HCT116 (cell line): ENCODE data around the gene PTPRR. TPM values are rescaled to one million over a fixed set of nuclear protein-coding genes. Genes with fewer than 3 reads are reported as not detected.

Experiments
- ATAC-seq: fragments of 200-7000 bp; cut with Tn5 transposase; 2 replicates; pipeline ENCODE4 v1.9.1; 2020; ENCODE audit warnings: mild to moderate bottlenecking, moderate library complexity
- BruUV-seq: library from RNA; stranded (reverse); fragments of 400-500 nt; replicated peaks from 2 replicates; lab custom pipeline; 2021; lab: Mats Ljungman, UMichigan
- CTCF ChIA-PET: fragments of 300-600 bp; sonication (Branson Sonifier 250); formaldehyde crosslinking; loops from one replicate; lab custom pipeline; 2021; ENCODE audit warnings: antibody characterized with exemption; lab: Charles Lee
- POLR2A ChIA-PET: fragments of 300-600, 350-600 bp; sonication (Branson Sonifier 250); formaldehyde crosslinking; loops from one replicate; lab custom pipeline; 2021; ENCODE audit warnings: antibody characterized with exemption; lab: Charles Lee
- RAD21 ChIA-PET, 2 experiments: fragments of 300-600 bp; sonication (Branson Sonifier 250); formaldehyde crosslinking; loops; one replicate each; lab custom pipeline; 2023; ENCODE audit warnings: low total read pairs in 2 of 2; ENCODE audit not compliant: uncharacterized antibody in 2 of 2, unreplicated experiment in 2 of 2, low non-redundant PET in 1 of 2; lab: Charles Lee
- DNase-seq: peaks from one replicate; pipeline ENCODE4 v3.0.0-alpha.2; 2010; ENCODE audit warnings: low read depth, low spot score
- H2AFZ ChIP-seq: fragments of 200-600 bp; shearing (Covaris generic), sonication (generic); 2 replicates; pipeline ENCODE4 v1.6.1; 2017; ENCODE audit warnings: low read depth, mixed run types, mixed read lengths, antibody characterized with exemption, low read length; ENCODE audit not compliant: poor library complexity, severe bottlenecking
- H3K27ac ChIP-seq: 2 replicates; pipeline ENCODE4 v1.5.1; 2012; ENCODE audit warnings: low read depth, low read length
- H3K27me3 ChIP-seq: fragments of 200-600 bp; sonication (generic); 2 replicates; pipeline ENCODE4 v1.6.1; 2016; ENCODE audit warnings: mixed run types, low read length, mixed read lengths; ENCODE audit not compliant: insufficient read depth
- H3K36me3 ChIP-seq, 2 experiments: fragments of 200-500 bp in 1 of 2; fragments of 200-600 bp in 1 of 2; sonication (Bioruptor generic) in 1 of 2; sonication (generic) in 1 of 2; 2 replicates each; pipeline versions ENCODE4 v1.5.1 to v1.6.1; 2014 to 2016; ENCODE audit warnings: low read length in 2 of 2, inconsistent platforms in 1 of 2, mixed read lengths in 1 of 2, mixed run types in 1 of 2; ENCODE audit not compliant: insufficient read depth in 2 of 2, control insufficient read depth in 1 of 2
- H3K4me1 ChIP-seq, 2 experiments: fragments of 200-600 bp in 1 of 2; sonication (generic) in 1 of 2; 2 replicates each; pipeline versions ENCODE4 v1.5.1 to v1.6.1; 2012 to 2017; ENCODE audit warnings: low read length in 2 of 2, inconsistent platforms in 1 of 2, mild to moderate bottlenecking in 1 of 2, mixed read lengths in 1 of 2, mixed run types in 1 of 2, moderate library complexity in 1 of 2; ENCODE audit not compliant: insufficient read depth in 2 of 2, control insufficient read depth in 1 of 2
- H3K4me2 ChIP-seq: fragments of 200-600 bp; sonication (generic); 2 replicates; pipeline ENCODE4 v1.6.1; 2017; ENCODE audit warnings: mixed run types, low read length, mixed read lengths
- H3K4me3 ChIP-seq, 2 experiments: fragments of 200-600 bp in 1 of 2; sonication (generic) in 1 of 2; replicated peaks in 1 of 2; 2 replicates each; pipeline ENCODE4 v1.5.1; 2011 to 2016; ENCODE audit warnings: low read length in 2 of 2, control low read depth in 1 of 2, low read depth in 1 of 2, mild to moderate bottlenecking in 1 of 2, mixed read lengths in 1 of 2, mixed run types in 1 of 2
- H3K79me2 ChIP-seq: fragments of 200-600 bp; sonication (generic); 2 replicates; pipeline ENCODE4 v1.6.1; 2017; ENCODE audit warnings: mild to moderate bottlenecking, mixed run types, low read length, moderate library complexity, mixed read lengths; ENCODE audit not compliant: insufficient read depth
- H3K9ac ChIP-seq: fragments of 200-600 bp; sonication (generic); 2 replicates; pipeline ENCODE4 v1.6.1; 2016; ENCODE audit warnings: low read length, mixed read lengths
- H3K9me2 ChIP-seq: fragments of 200-600 bp; sonication (generic), shearing (Covaris generic); 2 replicates; pipeline ENCODE4 v1.6.1; 2017; ENCODE audit warnings: mixed run types, mild to moderate bottlenecking, moderate library complexity; ENCODE audit not compliant: insufficient read depth
- H3K9me3 ChIP-seq, 2 experiments: fragments of 200-500 bp in 1 of 2; fragments of 200-600 bp in 1 of 2; sonication (Bioruptor generic) in 1 of 2; sonication (generic) in 1 of 2; 2 replicates each; pipeline ENCODE4 v1.6.1; 2014 to 2017; ENCODE audit warnings: low read length in 2 of 2, mixed read lengths in 2 of 2, inconsistent platforms in 1 of 2, low read depth in 1 of 2, mild to moderate bottlenecking in 1 of 2, mixed run types in 1 of 2, moderate library complexity in 1 of 2; ENCODE audit not compliant: control insufficient read depth in 1 of 2, insufficient read depth in 1 of 2
- H4K20me1 ChIP-seq: fragments of 200-600 bp; sonication (generic), shearing (Covaris generic); 2 replicates; pipeline ENCODE4 v1.6.1; 2017; ENCODE audit warnings: mixed run types, mild to moderate bottlenecking, moderate library complexity; ENCODE audit not compliant: insufficient read depth
- CBX3 ChIP-seq: IDR thresholded peaks from 2 replicates; pipeline ENCODE4 v1.6.1; 2012; ENCODE audit warnings: low read depth
- ELF1 ChIP-seq: IDR thresholded peaks from 2 replicates; pipeline ENCODE4 v1.6.1; 2012; ENCODE audit warnings: low read depth, borderline replicate concordance
- EZH2phosphoT487 ChIP-seq: fragments of 200-600 bp; IDR thresholded peaks from 2 replicates; pipeline ENCODE4 v1.6.1; 2018; ENCODE audit warnings: antibody characterized with exemption, borderline replicate concordance
- FOSL1 ChIP-seq: IDR thresholded peaks from 2 replicates; pipeline ENCODE4 v1.6.1; 2012; ENCODE audit warnings: low read depth
- MAX ChIP-seq: IDR thresholded peaks from 2 replicates; pipeline ENCODE4 v1.6.1; 2012
- POLR2A ChIP-seq: IDR thresholded peaks from 2 replicates; pipeline ENCODE4 v1.7.0; 2011; ENCODE audit warnings: borderline replicate concordance; ENCODE audit not compliant: insufficient read depth, insufficient read length; ENCODE audit errors: extremely low read depth
- RAD21 ChIP-seq: IDR thresholded peaks from 2 replicates; pipeline ENCODE4 v1.6.1; 2012; ENCODE audit warnings: low read depth, mild to moderate bottlenecking
- REST ChIP-seq: IDR thresholded peaks from 2 replicates; pipeline ENCODE4 v1.6.1; 2012; ENCODE audit warnings: low read depth
- SRF ChIP-seq: IDR thresholded peaks from 2 replicates; pipeline ENCODE4 v1.6.1; 2012; ENCODE audit warnings: low read depth
- ZBTB33 ChIP-seq: IDR thresholded peaks from 2 replicates; pipeline ENCODE4 v1.6.1; 2011; ENCODE audit warnings: mild to moderate bottlenecking, low read length, moderate library complexity; ENCODE audit not compliant: insufficient replicate concordance; ENCODE audit errors: extremely low read depth
- ZFX ChIP-seq: fragments of 450-650 bp; IDR thresholded peaks from 2 replicates; pipeline ENCODE4 v1.6.1; 2017
- ZNF274 ChIP-seq: fragments of 200-500 bp; sonication (Bioruptor generic); IDR thresholded peaks from 2 replicates; pipeline ENCODE4 v1.6.1; 2014; ENCODE audit warnings: mild to moderate bottlenecking, low read depth, low read length, inconsistent platforms
- intact Hi-C: fragments of 100-400 bp; cut with micrococcal nuclease; formaldehyde crosslinking; loops from 2 replicates; pipeline ENCODE4 v1.10.0; 2022
- total RNA-seq: library from RNA; stranded (reverse); gene quantifications from one replicate; pipeline ENCODE4 v1.2.1, GENCODE V29; 2021; ENCODE audit not compliant: unreplicated experiment

PTPRR gene
- total RNA-seq, 1 experiment from 2014 or later: 0.27 TPM

- peaks cover 5 to 12% of the 10 kb centered on the region in 2 experiments; a peak in 3 of 4 replicates for H3K4me1 ChIP-seq
- CTCF ChIA-PET: interaction anchor here (1.7 kb wide), 1 partner anchor 13 kb away, joined by 6 read pairs; no protein-coding TSS in a partner anchor
These were observed 84.6 kb downstream of the PTPRR start for GRCh38 chr12:70835948-70836347.

More at GRCh38 chr12:70835948-70836347, 84.6 kb downstream of the PTPRR start:
- BruUV-seq: no TSS peak
- TF ChIP-seq SRF: no peak
- TF ChIP-seq REST: no peak
- TF ChIP-seq ELF1: no peak
- no peak for TF ChIP-seq POLR2A
- TF ChIP-seq ZBTB33: no peak
- TF ChIP-seq ZFX: no peak
- TF ChIP-seq FOSL1: no peak
- no peak for TF ChIP-seq RAD21
- no peak for TF ChIP-seq EZH2phosphoT487
- TF ChIP-seq CBX3: no peak
- TF ChIP-seq MAX: no peak
- no peak for TF ChIP-seq ZNF274
- Histone ChIP-seq H3K79me2 (no peaks in the 10 kb centered on the region), H3K9me3 (no peaks in the 10 kb centered on the region), H3K9me2 (no peaks in the 10 kb centered on the region; the same call in 1 of the 2 replicates), H3K27me3 (no peaks in the 10 kb centered on the region), H3K27ac (no peak overlapping the region), H3K9ac (no peak overlapping the region), H3K4me3 (no peak overlapping the region), H3K36me3 (no peaks in the 10 kb centered on the region), H2AFZ (no peak overlapping the region), H3K4me2 (no peak overlapping the region), H4K20me1 (no peaks in the 10 kb centered on the region)
- no peak for ATAC-seq
- ChIA-PET RAD21 (no interaction called here), POLR2A (no interaction called here)
- intact Hi-C loops: no loop called here
- DNase-seq: no peak
